ENCODE results near the gene KDM2B. TPM values are rescaled to one million over a fixed set of nuclear protein-coding genes. Genes with fewer than 3 reads are reported as not detected.
A peak's percentile ranks its signal among the peaks of the same experiment; 100 is the strongest.

The KDM2B gene
- total RNA-seq, 1 donor from 2014 or later: 26.1 TPM

- DNase-seq: no peak
These were observed 20.3 kb downstream of the KDM2B start for GRCh38 chr12:121560392-121561008.

GRCh38 chr12:121558956-121559355 lies 21.9 kb downstream of the KDM2B start:
- DNase-seq: no peak

GRCh38 chr12:121550974-121551634 lies 29.7 kb downstream of the KDM2B start:
- no peak for DNase-seq

GRCh38 chr12:121549075-121549474 lies 31.7 kb downstream of the KDM2B start:
- DNase-seq: no peak

GRCh38 chr12:121545480-121545879 lies 35.3 kb downstream of the KDM2B start:
- DNase-seq: no peak

- no peak for DNase-seq
These were observed 37.0 kb downstream of the KDM2B start for GRCh38 chr12:121543786-121544185.

GRCh38 chr12:121539908-121540307 lies 40.9 kb downstream of the KDM2B start:
- DNase-seq: no peak

GRCh38 chr12:121538699-121539061 lies 42.1 kb downstream of the KDM2B start:
- DNase-seq: no peak

- no peak for DNase-seq
These were observed 42.8 kb downstream of the KDM2B start for GRCh38 chr12:121537814-121538698.

- DNase-seq: peak; percentile 49
These were observed 43.7 kb downstream of the KDM2B start for GRCh38 chr12:121536899-121537813.

- peak; percentile 86 for DNase-seq
These were observed 44.5 kb downstream of the KDM2B start for GRCh38 chr12:121536054-121536898.

- no peak for DNase-seq
These were observed 45.4 kb downstream of the KDM2B start for GRCh38 chr12:121535150-121536053.

GRCh38 chr12:121534495-121535148 lies 46.2 kb downstream of the KDM2B start:
- DNase-seq: no peak

GRCh38 chr12:121533394-121534090 lies 47.3 kb downstream of the KDM2B start:
- DNase-seq: no peak

GRCh38 chr12:121532503-121533393 lies 48.1 kb downstream of the KDM2B start:
- peak; percentile 66 for DNase-seq

- DNase-seq: no peak
These were observed 49.5 kb downstream of the KDM2B start for GRCh38 chr12:121531356-121531750.

GRCh38 chr12:121530600-121531355 lies 50.0 kb downstream of the KDM2B start:
- no peak for DNase-seq
